ENCODE measurements around the gene THUMPD1. TPM values are rescaled to one million over a fixed set of nuclear protein-coding genes. Genes with fewer than 3 reads are reported as not detected.
"Not testable (repeated sequence)": the region's sequence is repeated elsewhere in the genome, so short reads cannot be mapped to it uniquely, and the experiment has no call there.

Gene THUMPD1
- total RNA-seq, 1 donor from 2014 or later = 41.1 TPM

- intact Hi-C loops (cut with micrococcal nuclease) = no loop called here
- POLR2A ChIA-PET = no interaction called here
- DNase-seq = no peak
- TF ChIP-seq CTCF (IDR thresholded peaks at IDR 0.05) = no peak
- CTCF ChIA-PET = no interaction called here
- H3K9me3 Mint-ChIP-seq = peaks cover 2% of the 10 kb centered on the region
- ATAC-seq (ENCODE audit: low read depth) = no peak
- H3K27me3 Mint-ChIP-seq = no peaks in the 10 kb centered on the region
- H3K4me1 Mint-ChIP-seq = peaks cover 15% of the 10 kb centered on the region
- no peak overlapping the region for H3K27ac Mint-ChIP-seq
- H3K4me3 Mint-ChIP-seq = no peak overlapping the region
- peaks cover 6% of the 10 kb centered on the region for H3K36me3 Mint-ChIP-seq (ENCODE audit: low read depth)
Observed at GRCh38 chr16:20766294-20766693, 24.7 kb upstream of the THUMPD1 start.

- H3K9me3 Mint-ChIP-seq = peaks cover 7% of the 10 kb centered on the region
- H3K36me3 Mint-ChIP-seq (ENCODE audit: low read depth) = peaks cover 9% of the 10 kb centered on the region
- POLR2A ChIA-PET = interaction anchor here (2.5 kb wide), 1 partner anchor 25 kb away, joined by 19 read pairs; the partner anchor contains the start of gene THUMPD1
- H3K4me1 Mint-ChIP-seq = peaks cover 15% of the 10 kb centered on the region
- no peak overlapping the region for H3K27ac Mint-ChIP-seq
- DNase-seq (no peak), ATAC-seq (ENCODE audit: low read depth) (no peak)
- no peaks in the 10 kb centered on the region for H3K27me3 Mint-ChIP-seq
- CTCF ChIA-PET = no interaction called here
- no peak for TF ChIP-seq CTCF (IDR thresholded peaks at IDR 0.05)
- intact Hi-C loops (cut with micrococcal nuclease) = no loop called here
- H3K4me3 Mint-ChIP-seq = no peak overlapping the region
Observed at GRCh38 chr16:20765732-20766131, 24.1 kb upstream of the THUMPD1 start.

- ChIA-PET POLR2A (interaction anchor here (2.5 kb wide), 1 partner anchor 23 kb away, joined by 19 read pairs; the partner anchor contains the start of gene THUMPD1), CTCF (interaction anchor here (0.6 to 1.4 kb wide), 2 partner anchors 11 to 44 kb away, joined by 3 read pairs; no protein-coding TSS in a partner anchor)
- H3K9me3 Mint-ChIP-seq; DNase-seq; H3K4me3 Mint-ChIP-seq; ATAC-seq (ENCODE audit: low read depth); H3K27ac Mint-ChIP-seq; H3K27me3 Mint-ChIP-seq; H3K36me3 Mint-ChIP-seq (ENCODE audit: low read depth): not testable (repeated sequence)
- peaks cover 15% of the 10 kb centered on the region for H3K4me1 Mint-ChIP-seq
- intact Hi-C loops (cut with micrococcal nuclease) = loop anchor here (1.0 to 5.0 kb wide), 2 partner anchors 23 to 513 kb away; partner anchors contain the start of genes CRYM and THUMPD1
Observed at GRCh38 chr16:20764448-20764847, 22.8 kb upstream of the THUMPD1 start.

GRCh38 chr16:20763461-20764232 lies 22.0 kb upstream of the THUMPD1 start, which contains the start of gene ACSM3:
Gene ACSM3 (plus strand): TSS chr16:20764014. CDS start chr16:20770035, 6,021 bp downstream.
- TF ChIP-seq CTCF (IDR thresholded peaks at IDR 0.05) = no peak
- ATAC-seq (ENCODE audit: low read depth) (peak; percentile 100), DNase-seq (peak; percentile 26)
- peaks cover 15% of the 10 kb centered on the region for H3K4me1 Mint-ChIP-seq
- ChIA-PET CTCF (interaction anchor here (0.7 to 1.4 kb wide), 2 partner anchors 11 to 35 kb away, joined by 3 read pairs; no protein-coding TSS in a partner anchor), POLR2A (interaction anchor here (0.6 to 2.5 kb wide), 2 partner anchors 23 to 141 kb away, joined by 3 to 19 read pairs; partner anchors contain the start of gene THUMPD1)
- H3K36me3 Mint-ChIP-seq (ENCODE audit: low read depth) = peaks cover 9% of the 10 kb centered on the region
- no peaks in the 10 kb centered on the region for H3K27me3 Mint-ChIP-seq
- peak within 1 kb of the TSS; percentile 90 for H3K4me3 Mint-ChIP-seq
- H3K9me3 Mint-ChIP-seq = peaks cover 8% of the 10 kb centered on the region
- H3K27ac Mint-ChIP-seq = peak within 1 kb of the TSS; percentile 93
- intact Hi-C loops (cut with micrococcal nuclease) = loop anchor here (1.0 to 5.0 kb wide), 5 partner anchors 12 to 514 kb away; partner anchors contain the start of genes CRYM, DCUN1D3, ERI2 and LYRM1

GRCh38 chr16:20762404-20763123 lies 20.9 kb upstream of the THUMPD1 start:
- Mint-ChIP-seq H3K4me3 (peak overlapping the region; percentile 90), H3K4me1 (peaks cover 15% of the 10 kb centered on the region), H3K9me3 (peaks cover 8% of the 10 kb centered on the region), H3K36me3 (ENCODE audit: low read depth) (peaks cover 9% of the 10 kb centered on the region), H3K27me3 (no peaks in the 10 kb centered on the region), H3K27ac (peak overlapping the region; percentile 93)
- TF ChIP-seq CTCF (IDR thresholded peaks at IDR 0.05) = no peak
- intact Hi-C loops (cut with micrococcal nuclease) = loop anchor here (1.0 to 5.0 kb wide), 4 partner anchors 11 to 515 kb away; partner anchors contain the start of genes CRYM, DCUN1D3, ERI2 and LYRM1
- CTCF ChIA-PET = no interaction called here
- no peak for ATAC-seq (ENCODE audit: low read depth)
- no peak for DNase-seq
- POLR2A ChIA-PET = interaction anchor here (0.6 kb wide), 1 partner anchor 1882 kb away, joined by 4 read pairs; no protein-coding TSS in a partner anchor
